ENCODE results near the gene ARHGEF4.
A peak's percentile ranks its signal among the peaks of the same experiment; 100 is the strongest.

Gene ARHGEF4

DNA sequence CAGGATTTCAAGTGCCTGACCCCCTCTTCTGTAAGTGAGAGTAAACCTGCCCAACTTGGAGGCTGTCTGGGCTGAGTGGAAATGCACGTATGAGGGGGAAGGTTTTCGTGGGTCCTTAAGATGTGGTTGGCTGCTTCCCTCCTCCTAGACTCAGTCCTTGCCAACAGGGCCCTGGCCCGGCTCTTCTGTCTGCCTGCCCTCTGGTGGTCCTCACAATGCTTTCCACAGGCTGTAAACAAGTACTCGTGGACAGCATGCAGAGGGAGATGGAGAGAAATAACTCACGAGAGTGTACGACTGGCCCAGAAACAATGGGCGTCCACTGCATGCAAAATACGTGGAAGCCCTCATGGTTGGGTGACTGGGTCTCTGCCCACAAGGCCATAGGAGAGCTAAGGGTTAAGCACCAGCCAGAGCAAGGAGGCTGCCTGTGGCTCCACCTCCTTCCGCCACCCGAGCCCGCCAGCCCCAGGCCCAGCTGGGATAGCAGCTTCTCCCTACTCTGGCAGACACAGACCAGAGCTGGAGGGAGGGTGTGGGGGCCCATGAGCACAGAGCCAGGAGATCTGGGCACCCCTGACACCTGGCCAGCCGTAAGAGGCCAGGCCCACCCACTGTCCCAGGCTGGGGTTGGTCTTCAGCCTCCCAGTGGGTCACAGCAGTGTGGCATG is 17.0 kb upstream of the ARHGEF4 start:
- no peak for DNase-seq (ENCODE audit: low spot score)
- TF ChIP-seq CTCF (IDR thresholded peaks at IDR 0.05; ENCODE audit: extremely low read depth, missing control alignments), result no peak

- DNase-seq (ENCODE audit: low spot score), result no peak
- TF ChIP-seq CTCF (IDR thresholded peaks at IDR 0.05; ENCODE audit: extremely low read depth, missing control alignments), result no peak
These were observed 16.3 kb upstream of the ARHGEF4 start for GRCh38 chr2:130820279-130820861.

GRCh38 chr2:130821867-130822266 is 14.8 kb upstream of the ARHGEF4 start:
- no peak for TF ChIP-seq CTCF (IDR thresholded peaks at IDR 0.05; ENCODE audit: extremely low read depth, missing control alignments)

DNA sequence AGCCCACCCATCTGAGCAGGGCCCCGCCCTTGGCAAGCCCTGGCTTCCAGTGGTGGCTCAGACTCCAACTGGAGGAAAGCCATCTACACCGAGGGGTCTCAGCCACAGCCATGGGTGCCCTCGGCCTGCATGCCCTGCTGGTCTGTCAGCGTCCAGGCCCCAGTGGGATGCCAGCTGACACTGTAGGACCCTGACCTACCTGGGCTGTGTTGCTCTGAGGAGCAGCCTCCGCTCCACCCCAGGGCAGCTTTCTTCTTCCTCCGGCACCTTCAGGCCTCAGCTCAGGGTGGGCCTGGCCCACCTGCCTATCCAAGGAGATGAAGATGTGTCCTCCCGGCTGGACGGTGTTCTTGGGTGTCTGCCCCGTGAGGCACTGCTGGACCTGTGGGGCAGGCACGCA is 13.9 kb upstream of the ARHGEF4 start:
- DNase-seq (ENCODE audit: low spot score), result no peak
- no peak for TF ChIP-seq CTCF (IDR thresholded peaks at IDR 0.05; ENCODE audit: extremely low read depth, missing control alignments)

More at GRCh38 chr2:130821867-130822266, 14.8 kb upstream of the ARHGEF4 start:
- no peak for DNase-seq (ENCODE audit: low spot score)

DNA sequence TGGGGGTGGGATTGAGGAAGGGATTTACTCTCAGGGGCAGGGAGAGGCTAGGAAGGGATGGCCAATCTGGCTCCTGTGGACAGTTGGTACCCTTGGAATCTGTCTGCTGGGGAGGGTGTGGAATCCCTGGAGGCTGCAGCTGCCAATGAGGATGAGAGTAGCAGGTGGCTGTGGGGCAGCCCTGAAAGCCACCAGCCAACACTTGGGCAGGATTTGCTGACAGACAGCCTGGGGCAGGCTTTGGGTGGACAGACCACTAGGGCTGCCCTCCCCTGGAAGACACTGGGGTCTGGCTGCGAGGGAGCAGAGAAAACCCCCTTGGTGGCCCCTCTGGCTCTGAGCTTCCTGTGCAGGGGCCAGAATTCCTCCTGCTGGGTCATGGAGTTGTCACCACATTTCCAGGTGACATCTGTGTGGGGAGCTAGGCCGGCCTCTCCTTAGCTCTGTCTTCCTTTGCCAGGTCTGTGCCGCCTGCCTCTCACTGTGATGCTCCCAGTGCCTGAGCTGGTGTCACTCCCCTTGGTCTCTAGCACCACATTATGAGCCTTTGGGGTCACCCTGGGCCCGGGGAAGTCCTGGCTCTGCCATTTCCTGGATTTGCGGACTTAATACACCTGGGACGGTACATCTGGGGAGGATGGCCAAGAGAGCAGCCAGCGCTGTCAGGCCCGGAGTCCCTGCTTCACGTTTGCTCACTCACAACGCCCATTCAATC is 13.4 kb upstream of the ARHGEF4 start:
- DNase-seq (ENCODE audit: low spot score), result no peak
- no peak for TF ChIP-seq CTCF (IDR thresholded peaks at IDR 0.05; ENCODE audit: extremely low read depth, missing control alignments)

DNA sequence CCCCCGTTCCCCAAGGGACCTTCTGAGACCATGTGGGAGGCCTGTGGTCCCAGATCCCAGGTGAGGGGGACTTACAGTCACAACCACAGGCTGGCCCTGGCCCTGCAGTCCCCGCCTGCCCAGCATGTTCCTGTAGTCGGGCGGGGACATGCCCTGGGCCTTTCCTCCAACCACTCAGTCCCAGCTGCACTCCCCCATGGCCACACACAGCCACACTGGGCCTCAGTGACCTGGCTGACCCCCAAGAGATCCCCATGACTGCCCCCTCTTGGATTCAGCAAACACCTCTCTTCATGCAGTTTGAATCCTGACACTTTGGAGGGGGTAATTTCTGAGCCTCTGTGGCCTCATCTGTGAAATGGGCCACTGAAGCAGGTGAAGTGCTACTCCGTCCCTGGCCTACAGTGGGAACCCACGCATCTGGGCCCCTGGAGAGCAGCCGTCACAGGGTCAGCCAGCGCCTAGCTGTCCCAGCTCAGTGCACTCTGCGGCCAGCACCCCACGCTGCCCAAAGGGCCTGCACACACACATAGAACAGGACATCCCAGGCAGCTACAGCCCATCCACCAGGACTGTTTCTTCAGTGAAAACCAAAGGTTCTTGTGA is 12.7 kb upstream of the ARHGEF4 start:
- DNase-seq (ENCODE audit: low spot score), result peak; percentile 62
- TF ChIP-seq CTCF (IDR thresholded peaks at IDR 0.05; ENCODE audit: extremely low read depth, missing control alignments), result no peak

Data from GM20000 (cell line).